Mucosa of descending colon (tissue), 3 donors: ENCODE data around the gene CDK6. TPM values are rescaled to one million over a fixed set of nuclear protein-coding genes. Genes with fewer than 3 reads are reported as not detected.

Source experiments
- ATAC-seq: fragments of 200-7000 bp; cut with Tn5 transposase; one replicate; pipeline ENCODE4 v1.9.1; 2020; ENCODE audit warnings: mild to moderate bottlenecking, moderate library complexity
- DNase-seq, 3 donors: peaks; one replicate each; pipeline ENCODE4 v3.0.0-alpha.2; 2020
- H3K36me3 ChIP-seq: fragments of 200-600 bp; one replicate; pipeline ENCODE4 v1.8.0; 2021; ENCODE audit warnings: low read depth, mild to moderate bottlenecking
- H3K4me1 ChIP-seq: fragments of 200-600 bp; one replicate; pipeline ENCODE4 v1.8.0; 2021; ENCODE audit warnings: low read depth, mild to moderate bottlenecking
- H3K4me3 ChIP-seq: fragments of 200-600 bp; one replicate; pipeline ENCODE4 v1.8.0; 2021; ENCODE audit warnings: mild to moderate bottlenecking
- H3K9me3 ChIP-seq: fragments of 200-600 bp; one replicate; pipeline ENCODE4 v1.8.0; 2021; ENCODE audit warnings: mild to moderate bottlenecking
- CTCF ChIP-seq: fragments of 200-600 bp; IDR thresholded peaks from one replicate; pipeline ENCODE4 v1.8.0; 2022; ENCODE audit warnings: antibody characterized with exemption, mild to moderate bottlenecking
- intact Hi-C, 2 donors: fragments of 100-400 bp; cut with DNase I in 1 of 2; cut with micrococcal nuclease in 1 of 2; formaldehyde crosslinking; loops; one replicate each; pipeline versions ENCODE4 v1.11.0 to v1.11.1; 2022; cut with DNase I, micrococcal nuclease
- total RNA-seq, 3 donors: library from RNA; stranded (reverse); fragmentation: NEBNext Ultra II Directional in 2 of 3; extraction: Animal tissue kit (Norgen Biotek cat#: 25700) in 2 of 3; gene quantifications; one replicate each; pipeline versions ENCODE4 v1.2.1 to v1.2.4, GENCODE V29; 2021 to 2023
- donor health status: DM: no; HTN: no; CAD: no; lungs with moderate emphysema.
- donor health status: DM: no; HTN: no; CAD: no.
- donor health status: DM: no; HTN: yes; CAD: no.

CDK6 gene
- total RNA-seq, 3 donors from 2014 or later: 23.4 to 52.4 (median 33.1) TPM

- Histone ChIP-seq H3K4me1 (no peaks in the 10 kb centered on the region), H3K9me3 (no peaks in the 10 kb centered on the region), H3K36me3 (no peaks in the 10 kb centered on the region), H3K4me3 (no peak overlapping the region)
- intact Hi-C loops: no loop called here
- no peak for TF ChIP-seq CTCF
- ATAC-seq (no peak), DNase-seq (no peak)
Observed at GRCh38 chr7:92769394-92769699, 67.0 kb downstream of the CDK6 start.

- intact Hi-C loops: no loop called here
Observed at GRCh38 chr7:92768501-92769393, 67.6 kb downstream of the CDK6 start.

GRCh38 chr7:92767437-92767836 is 68.9 kb downstream of the CDK6 start:
- Histone ChIP-seq H3K36me3 (no peaks in the 10 kb centered on the region), H3K4me3 (no peak overlapping the region), H3K4me1 (no peaks in the 10 kb centered on the region), H3K9me3 (no peaks in the 10 kb centered on the region)
- DNase-seq: no peak
- TF ChIP-seq CTCF: no peak
- intact Hi-C loops: no loop called here
- ATAC-seq: no peak

More at GRCh38 chr7:92768501-92769393, 67.6 kb downstream of the CDK6 start:
- Histone ChIP-seq H3K36me3 (no peaks in the 10 kb centered on the region), H3K4me3 (no peak overlapping the region), H3K4me1 (no peaks in the 10 kb centered on the region), H3K9me3 (no peaks in the 10 kb centered on the region)
- TF ChIP-seq CTCF: no peak
- ATAC-seq (peak; percentile 38), DNase-seq (no peak)

GRCh38 chr7:92766461-92767003 is 69.8 kb downstream of the CDK6 start:
- ATAC-seq (peak; percentile 66), DNase-seq (no peak)
- Histone ChIP-seq H3K36me3 (no peaks in the 10 kb centered on the region), H3K4me3 (no peak overlapping the region), H3K4me1 (no peaks in the 10 kb centered on the region), H3K9me3 (no peaks in the 10 kb centered on the region)
- intact Hi-C loops: no loop called here
- TF ChIP-seq CTCF: no peak

- Histone ChIP-seq H3K4me1 (no peaks in the 10 kb centered on the region), H3K36me3 (no peaks in the 10 kb centered on the region), H3K9me3 (no peaks in the 10 kb centered on the region), H3K4me3 (no peak overlapping the region)
- no peak for TF ChIP-seq CTCF
- no peak for ATAC-seq
- DNase-seq: no peak
- intact Hi-C loops: no loop called here
Observed at GRCh38 chr7:92765725-92766124, 70.6 kb downstream of the CDK6 start.
